Measurements from ENCODE around the gene HIBADH.

DNA sequence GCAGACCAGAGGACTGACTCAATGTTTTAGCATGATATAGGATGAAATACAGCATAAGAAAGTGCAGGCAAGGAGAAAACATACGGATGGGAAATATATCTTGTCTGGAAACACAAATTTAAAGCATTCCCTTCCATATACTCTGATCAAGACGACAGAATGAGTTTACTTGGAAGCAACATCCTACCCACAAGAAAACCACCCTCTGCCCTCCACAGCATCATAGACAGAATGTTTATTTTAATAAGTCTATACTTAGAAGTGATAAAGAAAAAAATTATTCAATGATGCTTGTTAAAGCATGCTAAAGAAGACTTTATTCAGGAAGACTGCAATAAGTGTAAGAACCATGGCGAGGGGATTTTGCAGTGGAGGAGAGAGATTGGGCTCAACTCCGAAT lies 32.4 kb upstream of the HIBADH start:
- no peak for TF ChIP-seq ZFP36 (IDR thresholded peaks at IDR 0.05; ENCODE audit: borderline replicate concordance, partially characterized antibody)
- TF ChIP-seq POLR2A (IDR thresholded peaks at IDR 0.05; ENCODE audit: low read length), result no peak
- no peak for TF ChIP-seq REST (IDR thresholded peaks at IDR 0.05)
- TF ChIP-seq CTCF (IDR thresholded peaks at IDR 0.05), result no peak
- no peak for TF ChIP-seq BCL3 (IDR thresholded peaks at IDR 0.05)
- no peak for TF ChIP-seq MAX (IDR thresholded peaks at IDR 0.05)
- TF ChIP-seq POLR2AphosphoS2 (conservative IDR thresholded peaks at IDR 0.05; ENCODE audit: low read length), result no peak
- no peak for TF ChIP-seq PBX3 (IDR thresholded peaks at IDR 0.05)

Data from A549 (cell line).